ENCODE data around the gene ARHGAP30. TPM values are rescaled to one million over a fixed set of nuclear protein-coding genes. Genes with fewer than 3 reads are reported as not detected.

ARHGAP30 gene
- total RNA-seq, 1 donor from 2014 or later = 38.0 TPM

- no peaks in the 10 kb centered on the region for H3K9me3 ChIP-seq
- no peaks in the 10 kb centered on the region for H3K4me1 ChIP-seq
- H3K36me3 ChIP-seq = no peaks in the 10 kb centered on the region
- H3K4me3 ChIP-seq = no peak overlapping the region
- TF ChIP-seq, protein P1, sequence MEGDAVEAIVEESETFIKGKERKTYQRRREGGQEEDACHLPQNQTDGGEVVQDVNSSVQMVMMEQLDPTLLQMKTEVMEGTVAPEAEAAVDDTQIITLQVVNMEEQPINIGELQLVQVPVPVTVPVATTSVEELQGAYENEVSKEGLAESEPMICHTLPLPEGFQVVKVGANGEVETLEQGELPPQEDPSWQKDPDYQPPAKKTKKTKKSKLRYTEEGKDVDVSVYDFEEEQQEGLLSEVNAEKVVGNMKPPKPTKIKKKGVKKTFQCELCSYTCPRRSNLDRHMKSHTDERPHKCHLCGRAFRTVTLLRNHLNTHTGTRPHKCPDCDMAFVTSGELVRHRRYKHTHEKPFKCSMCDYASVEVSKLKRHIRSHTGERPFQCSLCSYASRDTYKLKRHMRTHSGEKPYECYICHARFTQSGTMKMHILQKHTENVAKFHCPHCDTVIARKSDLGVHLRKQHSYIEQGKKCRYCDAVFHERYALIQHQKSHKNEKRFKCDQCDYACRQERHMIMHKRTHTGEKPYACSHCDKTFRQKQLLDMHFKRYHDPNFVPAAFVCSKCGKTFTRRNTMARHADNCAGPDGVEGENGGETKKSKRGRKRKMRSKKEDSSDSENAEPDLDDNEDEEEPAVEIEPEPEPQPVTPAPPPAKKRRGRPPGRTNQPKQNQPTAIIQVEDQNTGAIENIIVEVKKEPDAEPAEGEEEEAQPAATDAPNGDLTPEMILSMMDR (IDR thresholded peaks at IDR 0.05) = no peak
- H3K27ac ChIP-seq = no peak overlapping the region
- H3K27me3 ChIP-seq = no peaks in the 10 kb centered on the region
- ATAC-seq (no peak), DNase-seq (no peak)
- intact Hi-C loops (cut with DNase I) = no loop called here
These were observed 3.2 kb upstream of the ARHGAP30 start for GRCh38 chr1:161072751-161073449.

DNA sequence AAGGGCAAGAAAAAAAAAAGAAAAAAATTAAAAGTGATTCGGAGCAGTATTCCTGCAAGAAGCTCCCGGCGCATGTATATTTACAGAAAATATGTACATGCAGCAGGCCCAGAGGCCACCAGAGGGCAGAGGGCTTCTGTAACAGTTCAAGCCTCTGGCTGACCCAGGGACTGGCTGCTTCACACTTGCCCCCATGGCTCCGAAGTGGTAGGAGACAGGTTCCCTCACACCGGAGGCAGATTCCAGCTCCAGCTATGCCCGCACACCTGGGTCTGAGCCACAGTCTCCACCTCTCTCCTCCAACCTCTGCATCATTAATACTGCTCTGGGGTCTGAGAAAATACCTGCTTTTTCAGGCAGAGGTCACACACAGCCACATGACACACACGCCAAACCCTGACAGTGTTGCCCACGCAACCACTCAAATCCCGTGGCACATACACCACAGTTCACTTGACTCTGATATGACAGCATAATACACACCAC lies 2.2 kb upstream of the ARHGAP30 start:
- H3K9me3 ChIP-seq = no peaks in the 10 kb centered on the region
- H3K27ac ChIP-seq = no peak overlapping the region
- no peaks in the 10 kb centered on the region for H3K36me3 ChIP-seq
- intact Hi-C loops (cut with DNase I) = no loop called here
- no peaks in the 10 kb centered on the region for H3K4me1 ChIP-seq
- no peak overlapping the region for H3K4me3 ChIP-seq
- no peaks in the 10 kb centered on the region for H3K27me3 ChIP-seq
- ATAC-seq (peak; percentile 57), DNase-seq (peak; percentile 83)
- TF ChIP-seq, protein P1 (IDR thresholded peaks at IDR 0.05) = peak; percentile 64

- ATAC-seq = no peak
- intact Hi-C loops (cut with DNase I) = no loop called here
- H3K27ac ChIP-seq = no peak overlapping the region
These were observed 1.1 kb upstream of the ARHGAP30 start for GRCh38 chr1:161070761-161071160.

GRCh38 chr1:161069241-161069640 lies 450 bp downstream of the ARHGAP30 start:
- Histone ChIP-seq H3K4me1 (no peaks in the 10 kb centered on the region), H3K36me3 (no peaks in the 10 kb centered on the region), H3K4me3 (peak overlapping the region; percentile 54), H3K27ac (peak overlapping the region; percentile 84), H3K9me3 (no peaks in the 10 kb centered on the region), H3K27me3 (no peaks in the 10 kb centered on the region)
- TF ChIP-seq, protein P1 (IDR thresholded peaks at IDR 0.05) = no peak
- intact Hi-C loops (cut with DNase I) = no loop called here
- DNase-seq (no peak), ATAC-seq (no peak)

More at GRCh38 chr1:161070761-161071160, 1.1 kb upstream of the ARHGAP30 start:
- no peaks in the 10 kb centered on the region for H3K9me3 ChIP-seq
- no peaks in the 10 kb centered on the region for H3K4me1 ChIP-seq
- H3K4me3 ChIP-seq = no peak overlapping the region
- no peaks in the 10 kb centered on the region for H3K36me3 ChIP-seq
- TF ChIP-seq, protein P1 (IDR thresholded peaks at IDR 0.05) = no peak
- H3K27me3 ChIP-seq = no peaks in the 10 kb centered on the region
- DNase-seq = no peak

DNA sequence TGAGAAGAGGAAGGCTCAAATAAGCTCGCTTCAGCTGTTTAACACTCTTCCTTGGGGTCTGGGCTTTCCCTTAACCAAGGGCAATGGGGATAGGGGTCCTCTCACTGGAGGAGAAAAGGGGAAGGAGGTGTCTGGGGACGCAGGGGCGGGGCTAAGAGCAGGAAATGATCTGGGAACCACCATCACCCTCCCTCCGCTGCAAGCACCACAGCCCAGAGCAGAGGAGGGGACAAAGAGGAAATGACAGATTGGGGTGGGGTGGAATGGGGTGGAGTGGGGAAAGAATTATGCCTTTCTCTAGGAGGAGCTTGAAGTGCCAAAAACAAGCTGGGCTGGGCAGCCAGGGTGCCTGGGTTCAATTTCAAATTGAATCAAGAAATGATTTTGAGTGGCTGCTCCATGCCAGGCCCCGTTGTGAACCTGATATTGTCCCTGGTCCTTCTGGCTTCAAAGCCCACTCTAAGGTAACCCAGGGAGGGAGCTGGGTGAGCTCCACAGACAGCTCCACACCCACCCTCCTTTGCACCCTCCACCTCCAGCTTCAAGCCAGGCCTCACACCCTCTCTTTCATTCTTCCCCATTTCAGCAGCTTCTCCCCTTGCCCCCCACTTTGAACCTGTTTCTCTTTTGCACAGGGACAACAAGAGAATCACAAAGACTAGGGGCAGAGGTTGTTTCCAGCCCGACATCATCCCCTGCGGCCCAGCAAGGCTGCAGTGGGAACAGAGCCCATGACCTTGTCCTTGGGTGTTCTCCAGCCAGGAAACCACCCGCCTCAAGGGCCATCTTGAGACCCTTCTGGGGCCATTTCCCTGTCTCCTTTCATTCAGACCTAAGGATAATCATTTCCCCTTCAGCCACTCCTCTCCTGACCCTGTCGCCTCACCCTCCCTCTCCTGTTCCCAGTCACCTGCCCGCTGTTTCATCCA lies 1.1 kb downstream of the ARHGAP30 start:
- Histone ChIP-seq H3K9me3 (no peaks in the 10 kb centered on the region), H3K36me3 (no peaks in the 10 kb centered on the region), H3K4me3 (peak overlapping the region; percentile 54), H3K27ac (peak overlapping the region; percentile 84), H3K4me1 (no peaks in the 10 kb centered on the region), H3K27me3 (no peaks in the 10 kb centered on the region)
- intact Hi-C loops (cut with DNase I) = no loop called here
- TF ChIP-seq, protein P1 (IDR thresholded peaks at IDR 0.05) = no peak
- ATAC-seq (peak; percentile 85), DNase-seq (peak; percentile 82)

All from upper lobe of right lung (tissue), 1 donor.